ENCODE measurements around the gene CEP44. TPM values are rescaled to one million over a fixed set of nuclear protein-coding genes. Genes with fewer than 3 reads are reported as not detected.
"Not testable (repeated sequence)": the region's sequence is repeated elsewhere in the genome, so short reads cannot be mapped to it uniquely, and the experiment has no call there.

Gene CEP44, protein sequence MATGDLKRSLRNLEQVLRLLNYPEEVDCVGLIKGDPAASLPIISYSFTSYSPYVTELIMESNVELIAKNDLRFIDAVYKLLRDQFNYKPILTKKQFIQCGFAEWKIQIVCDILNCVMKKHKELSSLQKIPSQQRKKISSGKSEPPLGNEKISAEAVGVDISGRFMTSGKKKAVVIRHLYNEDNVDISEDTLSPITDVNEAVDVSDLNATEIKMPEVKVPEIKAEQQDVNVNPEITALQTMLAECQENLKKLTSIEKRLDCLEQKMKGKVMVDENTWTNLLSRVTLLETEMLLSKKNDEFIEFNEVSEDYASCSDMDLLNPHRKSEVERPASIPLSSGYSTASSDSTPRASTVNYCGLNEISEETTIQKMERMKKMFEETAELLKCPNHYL
- 35.4 TPM for total RNA-seq

GRCh38 chr4:174283507-174284471 lies at the start of gene CEP44, which contains the start of gene FBXO8:
TSS of gene CEP44 (plus strand) at chr4:174283911. CDS start at chr4:174299122, 15,211 bp downstream.
TSS of gene FBXO8 (minus strand) at chr4:174283667. CDS start at chr4:174263092, 20,575 bp downstream.
- peak; percentile 72 for DNase-seq

DNA sequence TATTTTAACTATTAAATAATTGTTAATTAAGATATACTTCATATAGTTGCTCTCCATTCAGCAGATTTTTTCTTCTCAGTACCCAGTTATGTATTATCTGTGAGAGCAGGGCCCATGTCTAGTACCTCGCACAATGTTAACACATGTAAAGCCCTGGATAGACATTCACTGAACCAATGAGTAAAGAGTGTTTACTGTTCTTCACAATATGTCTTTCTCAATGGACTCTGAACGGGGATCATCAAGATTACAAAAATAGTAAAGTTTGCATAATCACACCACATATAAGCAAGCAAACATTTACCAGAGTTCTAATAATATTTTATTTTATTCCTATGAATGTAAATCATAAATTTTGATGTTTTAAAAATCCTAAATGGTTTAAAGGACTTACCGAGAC lies 47.4 kb upstream of the CEP44 start:
- DNase-seq: no peak

GRCh38 chr4:174241162-174241561 lies 42.5 kb upstream of the CEP44 start:
- no peak for DNase-seq

- DNase-seq: no peak
Measured at GRCh38 chr4:174244441-174244840, 39.3 kb upstream of the CEP44 start.

DNA sequence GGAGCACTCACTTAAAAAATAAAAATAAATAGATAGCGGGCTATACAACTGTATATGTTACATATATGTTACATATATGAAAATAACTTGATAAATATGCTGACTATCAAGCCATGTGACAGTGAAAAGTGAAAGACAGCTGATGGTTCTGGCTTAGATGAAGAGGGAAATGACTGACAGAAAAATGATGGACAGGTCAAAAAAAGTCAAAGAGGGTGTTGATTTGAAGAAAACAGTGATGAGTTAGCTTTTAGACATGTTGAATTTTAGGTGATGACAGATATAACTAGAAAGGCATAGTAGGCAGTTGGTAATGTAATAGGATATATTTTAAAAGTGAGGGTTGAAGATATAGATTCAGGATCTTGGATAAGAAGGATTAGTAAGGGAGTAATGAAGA lies 38.0 kb upstream of the CEP44 start:
- no peak for DNase-seq

DNA sequence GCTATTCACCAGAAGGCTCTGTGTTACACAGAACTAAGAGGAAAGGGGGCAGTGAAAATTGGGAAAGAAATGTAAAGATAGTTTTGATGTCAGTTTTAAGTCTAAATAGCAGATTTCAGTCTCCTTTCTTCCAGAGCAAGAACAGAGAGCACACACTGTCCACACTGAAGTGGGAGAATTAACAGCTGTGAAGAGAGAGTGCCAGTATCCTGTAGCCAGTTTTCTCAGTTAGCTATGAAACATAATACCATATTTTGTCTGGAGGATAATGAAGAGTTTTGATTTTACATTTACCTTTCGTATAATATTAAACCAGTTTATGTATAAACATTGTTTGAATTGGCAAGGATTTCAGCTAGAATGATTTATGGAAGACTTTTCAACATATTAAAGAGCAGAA lies 35.3 kb upstream of the CEP44 start:
- DNase-seq: no peak

- DNase-seq: no peak
Measured at GRCh38 chr4:174252412-174252811, 31.3 kb upstream of the CEP44 start.

DNA sequence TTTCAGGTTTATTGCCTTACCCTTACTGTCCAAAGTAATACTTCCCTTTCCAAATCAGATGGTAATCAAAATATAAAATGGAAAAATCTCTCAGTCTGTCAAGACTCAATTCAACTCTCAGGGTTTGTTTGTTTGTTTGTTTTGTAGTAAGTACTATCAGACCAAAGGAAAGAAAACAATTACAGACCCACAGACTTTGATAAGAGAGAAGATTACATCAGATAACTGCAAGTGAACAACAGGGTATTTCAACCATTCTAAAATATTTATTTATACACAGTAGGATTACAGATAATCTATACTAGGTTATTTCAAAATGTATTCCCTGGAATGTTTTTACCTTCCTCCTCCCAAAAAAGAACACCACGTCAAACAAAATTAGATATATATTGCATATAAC lies 29.1 kb upstream of the CEP44 start:
- DNase-seq: no peak

GRCh38 chr4:174255374-174255773 lies 28.3 kb upstream of the CEP44 start:
- DNase-seq: no peak

DNA sequence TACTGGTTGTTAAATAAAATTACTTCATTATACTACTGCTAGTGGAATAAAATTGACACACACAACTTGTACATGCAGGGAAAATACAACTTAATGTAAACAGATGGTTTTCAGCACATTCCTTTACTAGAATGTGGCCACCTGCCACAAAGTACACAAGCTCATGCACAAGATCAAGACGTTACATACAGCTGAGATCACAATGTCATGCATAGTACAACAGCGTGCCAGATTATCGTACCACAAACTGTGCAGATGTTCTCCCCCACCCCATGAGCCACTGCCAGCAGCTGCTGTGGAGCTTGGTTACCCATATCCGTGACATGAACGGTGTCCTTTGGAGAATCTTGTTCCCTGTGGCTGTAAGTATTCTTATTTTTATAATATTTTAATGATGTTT lies 27.9 kb upstream of the CEP44 start:
- DNase-seq: no peak

- no peak for DNase-seq
Measured at GRCh38 chr4:174256277-174256713, 27.4 kb upstream of the CEP44 start.

- DNase-seq: no peak
Measured at GRCh38 chr4:174259580-174259979, 24.1 kb upstream of the CEP44 start.

- DNase-seq: no peak
Measured at GRCh38 chr4:174260099-174260498, 23.6 kb upstream of the CEP44 start.

GRCh38 chr4:174261432-174261831 lies 22.3 kb upstream of the CEP44 start:
- not testable (repeated sequence) for DNase-seq

DNA sequence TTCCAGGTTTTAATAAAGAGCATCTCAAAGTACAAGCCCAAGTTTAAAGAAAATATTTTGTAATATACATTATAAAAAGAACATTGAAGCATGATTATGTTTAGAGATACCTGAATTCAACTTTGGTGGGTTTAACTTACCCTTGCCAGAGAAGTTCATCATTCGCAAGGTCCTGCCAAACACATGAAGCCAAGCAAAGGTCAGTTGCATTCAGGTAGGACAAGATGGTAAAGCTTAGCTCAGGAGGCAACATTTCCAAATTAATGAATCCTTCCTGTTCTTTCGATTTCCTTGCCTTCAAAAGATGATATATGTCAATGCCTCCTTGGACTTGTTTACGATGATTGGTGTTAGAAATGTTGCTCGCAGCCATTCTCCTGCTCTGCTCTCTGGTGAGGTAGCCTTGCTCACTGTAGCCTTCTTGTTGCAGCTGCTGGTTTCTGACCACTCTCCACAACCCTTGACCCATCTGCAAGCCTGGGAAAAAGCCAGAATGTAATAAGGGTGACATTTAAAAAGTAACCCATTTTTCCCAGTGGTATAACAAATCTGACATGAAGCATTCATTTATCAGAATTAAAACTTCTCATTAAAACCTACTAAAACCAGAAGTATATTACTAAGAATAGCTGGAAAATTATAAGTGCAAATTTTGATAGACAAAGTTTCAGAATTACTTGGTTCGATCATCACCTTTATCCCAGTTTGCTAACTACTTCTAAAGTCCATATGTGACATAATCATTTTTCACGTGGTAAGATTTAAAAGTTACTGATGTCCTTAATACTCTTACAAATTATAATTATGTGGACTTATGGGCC lies 20.9 kb upstream of the CEP44 start:
- no peak for DNase-seq

- DNase-seq: no peak
Measured at GRCh38 chr4:174263445-174263736, 20.3 kb upstream of the CEP44 start.

DNA sequence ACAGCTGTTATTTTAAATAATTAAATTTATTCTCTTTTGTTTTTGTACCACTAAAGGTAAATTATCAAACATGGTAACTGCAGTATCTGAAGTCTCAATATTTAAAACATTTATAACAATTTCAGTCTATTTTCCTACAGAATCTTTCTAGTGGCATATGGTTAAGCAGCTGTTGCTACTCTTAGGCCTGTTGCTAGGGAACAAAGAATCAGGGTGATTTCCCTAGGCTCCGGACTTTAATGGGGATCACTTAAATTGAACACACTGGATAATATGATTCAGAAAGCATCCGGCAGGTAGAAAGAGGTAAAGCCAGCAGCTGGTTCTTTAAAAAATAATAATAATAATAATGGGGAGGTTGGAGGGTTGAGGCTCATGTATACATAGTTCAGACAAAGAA lies 17.8 kb upstream of the CEP44 start:
- DNase-seq: no peak

GRCh38 chr4:174266416-174266815 lies 17.3 kb upstream of the CEP44 start:
- no peak for DNase-seq

- no peak for DNase-seq
Measured at GRCh38 chr4:174273930-174274329, 9.8 kb upstream of the CEP44 start.

- no peak for DNase-seq
Measured at GRCh38 chr4:174274436-174274835, 9.3 kb upstream of the CEP44 start.

GRCh38 chr4:174275101-174275500 lies 8.6 kb upstream of the CEP44 start:
- DNase-seq: no peak

GRCh38 chr4:174277433-174277832 lies 6.3 kb upstream of the CEP44 start:
- no peak for DNase-seq

- no peak for DNase-seq
Measured at GRCh38 chr4:174278467-174278866, 5.2 kb upstream of the CEP44 start.

Data from occipital lobe (tissue), 2 donors.